ENCODE measurements around the gene SH3RF3.

The SH3RF3 gene

GRCh38 chr2:109185338-109185737, 56.3 kb downstream of the SH3RF3 start:
- TF ChIP-seq CTCF (IDR thresholded peaks at IDR 0.05; ENCODE audit: low read depth, low read length, missing control alignments): no peak
- no peak overlapping the region for H3K4me3 ChIP-seq (ENCODE audit: low read depth, low read length)
- DNase-seq (ENCODE audit: low read depth): no peak

GRCh38 chr2:109185821-109186570, 57.0 kb downstream of the SH3RF3 start:
- H3K4me3 ChIP-seq (ENCODE audit: low read depth, low read length): no peak overlapping the region
- no peak for DNase-seq (ENCODE audit: low read depth)
- TF ChIP-seq CTCF (IDR thresholded peaks at IDR 0.05; ENCODE audit: low read depth, low read length, missing control alignments): no peak

- no peak overlapping the region for H3K4me3 ChIP-seq (ENCODE audit: low read depth, low read length)
- DNase-seq (ENCODE audit: low read depth): no peak
- TF ChIP-seq CTCF (IDR thresholded peaks at IDR 0.05; ENCODE audit: low read depth, low read length, missing control alignments): no peak
Observed at GRCh38 chr2:109186656-109187250, 57.7 kb downstream of the SH3RF3 start.

GRCh38 chr2:109187711-109188495, 58.9 kb downstream of the SH3RF3 start:
- no peak overlapping the region for H3K4me3 ChIP-seq (ENCODE audit: low read depth, low read length)
- DNase-seq (ENCODE audit: low read depth): no peak
- no peak for TF ChIP-seq CTCF (IDR thresholded peaks at IDR 0.05; ENCODE audit: low read depth, low read length, missing control alignments)

GRCh38 chr2:109188496-109188890, 59.5 kb downstream of the SH3RF3 start:
- no peak for TF ChIP-seq CTCF (IDR thresholded peaks at IDR 0.05; ENCODE audit: low read depth, low read length, missing control alignments)
- DNase-seq (ENCODE audit: low read depth): no peak
- H3K4me3 ChIP-seq (ENCODE audit: low read depth, low read length): no peak overlapping the region

- no peak for DNase-seq (ENCODE audit: low read depth)
- no peak overlapping the region for H3K4me3 ChIP-seq (ENCODE audit: low read depth, low read length)
- no peak for TF ChIP-seq CTCF (IDR thresholded peaks at IDR 0.05; ENCODE audit: low read depth, low read length, missing control alignments)
Observed at GRCh38 chr2:109188898-109189297, 59.9 kb downstream of the SH3RF3 start.
